Liver (tissue), 3 donors: ENCODE results near the gene SPECC1L.

Experiments
- CTCF ChIP-seq: fragments of 150-350 bp; IDR thresholded peaks from 2 replicates; pipeline ENCODE4 v1.5.1; 2017; ENCODE audit warnings: improper control_type of control experiment, low read depth, low read length; ENCODE audit not compliant: missing input control
- RXRA ChIP-seq, 2 donors: IDR thresholded peaks; 2 replicates each; pipeline ENCODE4 v1.6.1; 2017 to 2018; ENCODE audit warnings: antibody characterized with exemption in 2 of 2, mild to moderate bottlenecking in 1 of 2
- SP1 ChIP-seq: IDR thresholded peaks from 2 replicates; pipeline ENCODE4 v1.6.1; 2018; ENCODE audit warnings: antibody characterized with exemption, mild to moderate bottlenecking
- donor health status: healthy.
- donor health status: healthy.

- no peak for TF ChIP-seq SP1
- no peak for TF ChIP-seq CTCF
- no peak for TF ChIP-seq RXRA (IDR thresholded peaks at IDR 0.05)
Observed at GRCh38 chr22:24430431-24431308, 160.0 kb downstream of the SPECC1L start.
